Spleen (tissue), 11 donors: ENCODE data around the gene ZNF829. TPM values are rescaled to one million over a fixed set of nuclear protein-coding genes. Genes with fewer than 3 reads are reported as not detected.

ENCODE experiments used
- DNase-seq: peaks from one replicate; pipeline ENCODE4 v3.0.0-alpha.2; 2020
- H3K27ac ChIP-seq, 8 donors: fragments of 200-600 bp; sonication (generic) in 7 of 8; 1 replicate in 4 of 8; 2 replicates in 4 of 8; pipeline versions ENCODE4 v1.5.0 to v1.8.0; 2016 to 2021; ENCODE audit warnings: inconsistent platforms in 4 of 8, mild to moderate bottlenecking in 4 of 8, moderate library complexity in 1 of 8
- H3K27me3 ChIP-seq, 7 donors: fragments of 200-600 bp; sonication (generic) in 6 of 7; replicated peaks in 1 of 7; 1 replicate in 4 of 7; 2 replicates in 3 of 7; pipeline versions ENCODE4 v1.5.0 to v1.8.0; 2016 to 2021; ENCODE audit warnings: inconsistent platforms in 3 of 7, mild to moderate bottlenecking in 1 of 7
- H3K36me3 ChIP-seq, 6 donors: fragments of 200-600 bp; sonication (generic) in 5 of 6; 1 replicate in 4 of 6; 2 replicates in 2 of 6; pipeline versions ENCODE4 v1.5.0 to v1.8.0; 2016 to 2021; ENCODE audit warnings: inconsistent platforms in 2 of 6
- H3K4me1 ChIP-seq, 6 donors: fragments of 200-600 bp; sonication (generic) in 5 of 6; 1 replicate in 3 of 6; 2 replicates in 3 of 6; pipeline versions ENCODE4 v1.5.0 to v1.8.0; 2016 to 2021; ENCODE audit warnings: inconsistent platforms in 3 of 6
- H3K4me3 ChIP-seq, 8 donors: fragments of 200-600 bp; sonication (generic) in 7 of 8; 1 replicate in 4 of 8; 2 replicates in 4 of 8; pipeline versions ENCODE4 v1.5.0 to v1.8.0; 2016 to 2021; ENCODE audit warnings: inconsistent platforms in 4 of 8, mild to moderate bottlenecking in 4 of 8, moderate library complexity in 2 of 8
- H3K9me3 ChIP-seq, 8 donors: fragments of 200-600 bp; sonication (generic) in 7 of 8; 1 replicate in 4 of 8; 2 replicates in 4 of 8; pipeline versions ENCODE4 v1.5.0 to v1.8.0; 2016 to 2021; ENCODE audit warnings: inconsistent platforms in 4 of 8
- POLR2A ChIP-seq, 3 donors: fragments of 450-650 bp; IDR thresholded peaks; one replicate each; pipeline ENCODE4 v1.5.1; 2017; ENCODE audit warnings: antibody characterized with exemption in 3 of 3, mild to moderate bottlenecking in 1 of 3
- POLR2AphosphoS5 ChIP-seq, 3 donors: sonication (generic); formaldehyde crosslinking; IDR thresholded peaks; one replicate each; pipeline ENCODE4 v1.5.1; 2017; ENCODE audit warnings: antibody characterized with exemption in 3 of 3
- WGBS, 5 donors: extraction: QIAGEN DNeasy Blood & Tissue Kit in 3 of 5; methylation state at CpG; one replicate each; pipeline versions ENCODE4 v1.1.5 to v1.1.7; 2013 to 2018; 5-methylcytosine and 5-hydroxymethylcytosine counted together
- intact Hi-C: fragments of 100-400 bp; cut with DNase I; formaldehyde crosslinking; loops from one replicate; pipeline ENCODE4 v1.15.0; 2023; ENCODE audit warnings: low total_unique reads
- polyA plus RNA-seq, 3 donors: library from polyadenylated mRNA; stranded (reverse); fragments of 200-250 nt; gene quantifications; one replicate each; pipeline ENCODE4 v1.2.1, GENCODE V29; 2013
- total RNA-seq, 7 donors: library from RNA; depleted of rRNA in 3 of 7; stranded (reverse); fragments of >200 nt in 3 of 7; fragmentation: NEBNext Ultra II Directional in 4 of 7; extraction: Animal tissue kit (Norgen Biotek cat#: 25700) in 4 of 7; gene quantifications; one replicate each; pipeline versions ENCODE4 v1.1.0 to v1.2.1, GENCODE V29; 2016 to 2021
- TF ChIP-seq, protein P1 (sequence below), 11 experiments: fragments of 200-600 bp in 7 of 11; fragments of 450-650 bp in 4 of 11; sonication (generic) in 4 of 11; IDR thresholded peaks in 8 of 11; conservative IDR thresholded peaks in 3 of 11; 1 replicate in 7 of 11; 2 replicates in 4 of 11; pipeline versions ENCODE4 v1.4.0 to v1.8.0; 2016 to 2021; ENCODE audit warnings: antibody characterized with exemption in 11 of 11, inconsistent platforms in 4 of 11, mild to moderate bottlenecking in 1 of 11
- donor health status: healthy with polysubstance abuse.
- donor health status: DM: no; HTN: no; CAD: no; lungs with moderate emphysema.
- donor health status: DM: no; HTN: no; CAD: no.
- donor health status: Bipolar disorder and iron deficiency.
- donor health status: healthy.
- donor health status: DM: no; HTN: no; CAD: no.
- donor health status: DM: yes; HTN: yes; CAD: no.

ZNF829 gene
- total and polyA plus RNA-seq, 10 donors: 0.85 to 4.7 (median 3.8) TPM

DNA sequence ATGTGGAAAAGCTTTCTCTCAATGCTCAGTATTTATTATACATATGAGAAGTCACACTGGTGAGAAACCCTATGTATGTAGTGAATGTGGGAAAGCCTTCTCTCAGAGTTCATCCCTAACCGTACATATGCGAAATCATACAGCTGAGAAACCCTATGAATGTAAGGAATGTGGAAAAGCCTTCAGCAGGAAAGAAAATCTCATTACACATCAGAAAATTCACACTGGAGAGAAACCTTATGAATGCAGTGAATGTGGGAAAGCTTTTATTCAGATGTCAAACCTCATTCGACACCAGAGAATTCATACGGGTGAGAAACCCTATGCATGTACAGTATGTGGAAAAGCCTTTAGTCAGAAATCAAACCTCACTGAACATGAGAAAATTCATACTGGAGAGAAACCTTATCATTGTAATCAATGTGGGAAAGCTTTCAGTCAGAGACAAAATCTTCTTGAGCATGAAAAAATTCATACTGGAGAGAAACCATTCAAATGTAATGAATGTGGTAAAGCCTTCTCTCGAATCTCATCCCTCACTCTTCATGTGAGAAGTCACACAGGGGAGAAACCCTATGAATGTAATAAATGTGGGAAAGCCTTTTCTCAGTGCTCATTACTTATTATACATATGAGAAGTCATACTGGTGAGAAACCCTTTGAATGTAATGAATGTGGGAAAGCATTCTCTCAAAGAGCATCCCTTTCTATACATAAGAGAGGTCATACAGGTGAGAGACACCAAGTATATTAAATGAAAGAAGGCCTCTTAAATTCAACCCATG lies 34.4 kb upstream of the ZNF829 start:
- peaks cover 29 to 80% (median 51%) of the 10 kb centered on the region in 6 donors for H3K36me3 ChIP-seq
- no peaks in the 10 kb centered on the region for H3K27me3 ChIP-seq
- WGBS, 5 donors: 93 to 97% (median 95%) methylated on average over 5 of the region's 5 CpGs
- H3K4me1 ChIP-seq: no peaks in the 10 kb centered on the region
- DNase-seq: no peak
- no peak for TF ChIP-seq POLR2A (IDR thresholded peaks at IDR 0.05)
- no peak for TF ChIP-seq POLR2AphosphoS5 (IDR thresholded peaks at IDR 0.05)
- TF ChIP-seq, protein P1, sequence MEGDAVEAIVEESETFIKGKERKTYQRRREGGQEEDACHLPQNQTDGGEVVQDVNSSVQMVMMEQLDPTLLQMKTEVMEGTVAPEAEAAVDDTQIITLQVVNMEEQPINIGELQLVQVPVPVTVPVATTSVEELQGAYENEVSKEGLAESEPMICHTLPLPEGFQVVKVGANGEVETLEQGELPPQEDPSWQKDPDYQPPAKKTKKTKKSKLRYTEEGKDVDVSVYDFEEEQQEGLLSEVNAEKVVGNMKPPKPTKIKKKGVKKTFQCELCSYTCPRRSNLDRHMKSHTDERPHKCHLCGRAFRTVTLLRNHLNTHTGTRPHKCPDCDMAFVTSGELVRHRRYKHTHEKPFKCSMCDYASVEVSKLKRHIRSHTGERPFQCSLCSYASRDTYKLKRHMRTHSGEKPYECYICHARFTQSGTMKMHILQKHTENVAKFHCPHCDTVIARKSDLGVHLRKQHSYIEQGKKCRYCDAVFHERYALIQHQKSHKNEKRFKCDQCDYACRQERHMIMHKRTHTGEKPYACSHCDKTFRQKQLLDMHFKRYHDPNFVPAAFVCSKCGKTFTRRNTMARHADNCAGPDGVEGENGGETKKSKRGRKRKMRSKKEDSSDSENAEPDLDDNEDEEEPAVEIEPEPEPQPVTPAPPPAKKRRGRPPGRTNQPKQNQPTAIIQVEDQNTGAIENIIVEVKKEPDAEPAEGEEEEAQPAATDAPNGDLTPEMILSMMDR (IDR thresholded peaks at IDR 0.05 in 8 of 11, conservative IDR thresholded peaks at IDR 0.05 in 3 of 11): no peak
- H3K9me3 ChIP-seq: peaks cover 43 to 100% (median 100%) of the 10 kb centered on the region in 8 donors
- intact Hi-C loops: no loop called here
- no peak overlapping the region for H3K27ac ChIP-seq
- no peak overlapping the region for H3K4me3 ChIP-seq

DNA sequence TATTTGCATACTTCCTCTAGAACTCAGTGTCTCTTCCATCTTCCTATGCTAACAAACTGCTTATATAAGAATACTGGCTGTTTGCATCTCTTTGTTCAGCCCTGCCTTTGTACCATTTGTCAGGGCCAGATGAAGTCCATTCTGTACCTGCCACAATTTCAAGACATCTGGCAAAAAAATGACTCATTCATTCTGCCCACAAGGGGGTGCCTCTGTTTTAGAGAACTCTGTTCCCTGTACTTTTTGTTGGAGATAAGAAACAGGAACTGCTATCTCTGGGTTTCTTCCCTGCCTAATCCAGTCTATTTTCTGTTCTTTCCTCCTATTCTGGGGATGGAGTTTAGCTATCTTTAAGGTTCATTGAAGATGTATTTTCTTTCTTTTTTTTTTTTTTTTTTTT lies 23.1 kb upstream of the ZNF829 start:
- peaks cover 2 to 100% (median 100%) of the 10 kb centered on the region in 8 donors for H3K9me3 ChIP-seq
- peaks cover 23 to 100% (median 77%) of the 10 kb centered on the region in 6 donors for H3K36me3 ChIP-seq
- H3K27me3 ChIP-seq: no peaks in the 10 kb centered on the region
- TF ChIP-seq POLR2AphosphoS5 (IDR thresholded peaks at IDR 0.05): no peak
- no peak for TF ChIP-seq POLR2A (IDR thresholded peaks at IDR 0.05)
- TF ChIP-seq, protein P1 (IDR thresholded peaks at IDR 0.05 in 8 of 11, conservative IDR thresholded peaks at IDR 0.05 in 3 of 11): no peak
- no peak overlapping the region for H3K4me3 ChIP-seq
- H3K27ac ChIP-seq: no peak overlapping the region
- intact Hi-C loops: no loop called here
- DNase-seq: no peak
- H3K4me1 ChIP-seq: no peaks in the 10 kb centered on the region

DNA sequence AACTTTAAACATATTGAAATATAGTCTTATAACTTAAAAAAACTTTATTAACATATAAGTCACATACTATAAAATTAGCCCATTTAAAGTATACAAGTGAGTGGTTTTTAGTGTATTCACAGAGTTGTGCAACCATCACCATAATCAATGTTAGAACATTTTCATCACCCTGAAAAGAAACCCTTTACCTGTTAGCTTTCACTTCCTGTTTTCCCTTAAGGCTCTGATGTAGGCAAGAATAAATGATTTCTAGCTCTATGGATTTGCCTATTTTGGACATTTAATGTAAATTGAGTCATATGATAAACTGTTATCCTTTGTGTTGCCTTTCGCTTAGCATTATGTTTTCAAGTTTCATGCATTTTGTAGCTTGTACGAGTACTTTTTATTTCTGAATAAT lies 15.6 kb upstream of the ZNF829 start:
- WGBS, 5 donors: 95 to 99% (median 98%) methylated on average over 2 of the region's 2 CpGs
- intact Hi-C loops: no loop called here
- DNase-seq: no peak
- no peak for TF ChIP-seq POLR2A (IDR thresholded peaks at IDR 0.05)
- TF ChIP-seq, protein P1 (IDR thresholded peaks at IDR 0.05 in 8 of 11, conservative IDR thresholded peaks at IDR 0.05 in 3 of 11): no peak
- TF ChIP-seq POLR2AphosphoS5 (IDR thresholded peaks at IDR 0.05): no peak
- Histone ChIP-seq H3K4me1 (no peaks in the 10 kb centered on the region), H3K27ac (no peak overlapping the region), H3K9me3 (peaks cover 2 to 100% (median 98%) of the 10 kb centered on the region in 8 donors), H3K36me3 (peaks cover 4 to 94% (median 34%) of the 10 kb centered on the region in 6 donors), H3K4me3 (no peak overlapping the region), H3K27me3 (no peaks in the 10 kb centered on the region)

DNA sequence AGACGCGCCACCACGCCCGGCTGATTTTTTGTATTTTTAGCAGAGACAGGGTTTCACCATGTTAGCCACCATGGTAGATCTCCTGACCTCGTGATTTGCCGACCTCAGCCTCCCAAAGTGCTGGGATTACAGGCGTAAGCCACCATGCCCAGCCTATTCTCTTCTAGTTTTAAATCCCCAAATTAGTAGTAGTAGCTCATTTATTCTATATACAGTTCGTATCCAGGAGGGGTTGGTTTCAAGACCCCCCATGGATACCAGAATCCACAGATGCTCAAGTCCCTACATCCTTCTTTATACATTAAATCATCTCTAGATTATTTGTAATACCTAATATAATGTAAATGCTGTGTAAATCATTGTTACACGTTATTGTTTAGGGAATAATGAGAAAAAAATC lies 2.0 kb upstream of the ZNF829 start:
- intact Hi-C loops: loop anchor here (10.0 kb wide), 2 partner anchors 63 to 233 kb away; partner anchors contain the start of genes ZNF345 and ZNF567
- Histone ChIP-seq H3K4me1 (peaks cover 13 to 27% (median 21%) of the 10 kb centered on the region in 6 donors), H3K4me3 (no peak overlapping the region), H3K36me3 (peaks cover 0 to 69% (median 34%) of the 10 kb centered on the region in 6 donors), H3K27me3 (no peaks in the 10 kb centered on the region), H3K27ac (no peak overlapping the region), H3K9me3 (peaks cover 0 to 74% (median 54%) of the 10 kb centered on the region in 8 donors)
- no peak for DNase-seq
- WGBS, 5 donors: 93 to 98% (median 96%) methylated on average over 9 of the region's 9 CpGs
- TF ChIP-seq, protein P1 (IDR thresholded peaks at IDR 0.05 in 8 of 11, conservative IDR thresholded peaks at IDR 0.05 in 3 of 11): no peak
- TF ChIP-seq POLR2A (IDR thresholded peaks at IDR 0.05): no peak
- TF ChIP-seq POLR2AphosphoS5 (IDR thresholded peaks at IDR 0.05): no peak
